Epithelial cell of esophagus (primary cell): ENCODE measurements around the gene YPEL4.
"Not testable (repeated sequence)": the region's sequence is repeated elsewhere in the genome, so short reads cannot be mapped to it uniquely, and the experiment has no call there.

ENCODE experiments used
- DNase-seq: peaks from one replicate; pipeline ENCODE4 v3.0.0; 2010; ENCODE audit warnings: low read depth
- H3K4me3 ChIP-seq: 2 replicates; pipeline ENCODE4 v1.5.1; 2011; ENCODE audit warnings: mild to moderate bottlenecking, low read length, control low read depth
- CTCF ChIP-seq: IDR thresholded peaks from 2 replicates; pipeline ENCODE4 v1.5.1; 2011; ENCODE audit warnings: low read depth, mild to moderate bottlenecking, low read length, control low read depth, inconsistent platforms; ENCODE audit not compliant: insufficient read depth; ENCODE audit errors: missing control alignments

The YPEL4 gene

GRCh38 chr11:57649826-57650738 is at the start of gene YPEL4:
Gene YPEL4, minus strand, starts transcription at chr11:57649912. Its CDS starts 2,805 bp downstream, at chr11:57647107.
- TF ChIP-seq CTCF = no peak
- peak; percentile 75 for DNase-seq

GRCh38 chr11:57698843-57699365 is 49.2 kb upstream of the YPEL4 start:
- TF ChIP-seq CTCF = no peak
- no peak overlapping the region for H3K4me3 ChIP-seq
- DNase-seq = no peak

More at GRCh38 chr11:57649826-57650738, at the start of gene YPEL4:
- H3K4me3 ChIP-seq = peak within 1 kb of the TSS; percentile 49

- not testable (repeated sequence) for DNase-seq
Measured at GRCh38 chr11:57690474-57690873, 40.8 kb upstream of the YPEL4 start.

GRCh38 chr11:57681168-57681567 is 31.5 kb upstream of the YPEL4 start:
- H3K4me3 ChIP-seq = no peak overlapping the region
- TF ChIP-seq CTCF = no peak
- no peak for DNase-seq

More at GRCh38 chr11:57690474-57690873, 40.8 kb upstream of the YPEL4 start:
- not testable (repeated sequence) for H3K4me3 ChIP-seq

- peak; percentile 89 for DNase-seq
- TF ChIP-seq CTCF = no peak
- H3K4me3 ChIP-seq = peak overlapping the region; percentile 0
Measured at GRCh38 chr11:57680552-57680874, 30.8 kb upstream of the YPEL4 start.

- no peak overlapping the region for H3K4me3 ChIP-seq
- no peak for TF ChIP-seq CTCF
- DNase-seq = peak; percentile 95
Measured at GRCh38 chr11:57679396-57679795, 29.7 kb upstream of the YPEL4 start.

- H3K4me3 ChIP-seq = peak overlapping the region; percentile 19
- no peak for TF ChIP-seq CTCF
- DNase-seq = peak; percentile 71
Measured at GRCh38 chr11:57675176-57675941, 25.6 kb upstream of the YPEL4 start.
